Measurements from ENCODE around the gene LILRA5.
"Not testable (repeated sequence)": the region's sequence is repeated elsewhere in the genome, so short reads cannot be mapped to it uniquely, and the experiment has no call there.

LILRA5 gene

GRCh38 chr19:54299515-54299914 is 13.5 kb downstream of the LILRA5 start:
- DNase-seq: no peak

DNA sequence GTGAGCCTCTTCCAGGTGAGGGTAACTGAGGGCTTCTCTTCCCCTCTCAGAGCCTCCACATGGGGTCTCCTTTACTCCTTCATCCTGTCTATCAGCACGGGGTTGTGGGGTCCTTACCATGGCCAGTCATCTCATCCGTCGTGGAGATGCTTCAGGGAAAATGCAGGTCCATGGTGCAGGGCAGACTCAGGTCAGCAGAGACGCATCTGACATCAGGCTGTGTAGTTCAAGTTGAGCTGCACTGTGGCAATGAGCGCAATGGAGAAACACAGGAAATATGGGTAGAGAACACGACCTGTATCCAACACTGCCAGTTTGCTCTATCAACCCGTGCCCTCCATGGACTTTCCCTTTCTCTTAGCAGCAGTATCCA is 13.9 kb downstream of the LILRA5 start:
- DNase-seq: no peak

- no peak for DNase-seq
These were observed 14.4 kb downstream of the LILRA5 start for GRCh38 chr19:54298357-54299125.

DNA sequence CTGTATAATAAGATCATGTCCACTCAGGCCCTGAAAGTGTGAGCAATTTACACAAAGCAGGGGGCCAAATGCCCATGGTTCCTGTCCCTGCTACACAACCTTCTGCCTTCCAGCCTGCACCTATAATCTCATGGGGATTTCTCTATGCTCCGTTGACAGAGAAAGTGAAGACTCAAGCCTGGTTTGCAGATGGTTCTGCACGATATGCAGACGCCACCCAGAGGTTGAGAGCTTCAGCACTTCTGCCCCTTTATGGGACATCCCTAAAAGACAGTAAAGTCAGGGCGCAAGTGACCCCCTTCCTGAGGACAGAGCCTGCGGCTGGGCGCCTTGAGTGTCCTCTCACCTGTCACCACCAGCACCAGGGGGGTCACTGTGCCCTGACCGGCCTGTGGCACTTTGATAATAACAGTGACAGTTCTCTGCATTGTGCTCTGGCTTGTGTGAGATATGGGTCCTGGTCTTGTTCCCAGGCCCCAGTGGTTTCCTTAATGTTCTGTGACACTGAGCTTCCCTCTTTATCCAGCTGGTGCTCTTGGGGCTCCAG is 15.1 kb downstream of the LILRA5 start:
- no peak for DNase-seq

DNA sequence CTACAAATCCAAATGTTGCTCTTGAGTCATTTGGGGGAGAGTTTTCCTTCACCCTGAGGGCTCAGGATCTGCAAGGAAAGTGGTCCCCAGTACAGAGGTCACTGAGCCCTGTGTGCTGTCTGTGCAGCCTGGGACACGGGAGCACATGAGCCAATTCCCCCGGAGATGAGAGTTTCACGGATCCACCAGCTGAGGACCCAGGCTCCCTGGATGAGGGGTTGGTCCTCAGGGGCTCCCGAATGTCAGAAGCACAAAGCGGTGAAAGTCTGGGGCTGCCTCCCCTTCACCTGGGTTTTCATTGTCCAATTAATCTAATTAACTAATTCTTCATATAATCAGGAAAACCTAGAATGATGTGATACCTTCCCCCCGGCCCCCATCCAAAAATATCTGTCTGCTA is 18.4 kb downstream of the LILRA5 start:
- DNase-seq: no peak

DNA sequence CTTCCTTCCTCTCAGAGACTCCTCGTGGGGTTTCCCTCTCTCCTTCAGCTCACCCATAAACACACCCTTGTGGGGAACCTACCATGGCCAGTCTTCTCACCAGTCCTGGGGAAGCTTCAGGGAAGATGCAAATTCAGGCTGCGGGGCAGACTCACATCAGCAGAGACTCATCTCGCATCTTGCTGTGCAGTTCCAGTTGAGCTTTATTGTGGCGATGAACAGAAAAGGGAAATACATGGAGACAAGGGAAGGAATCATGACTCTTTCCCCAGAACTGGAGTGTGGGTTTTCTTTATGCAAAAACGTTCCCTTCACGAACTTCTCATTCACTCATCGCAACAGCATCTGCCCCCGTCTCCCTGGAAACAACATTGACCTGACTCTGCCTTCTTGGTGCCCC is 23.8 kb downstream of the LILRA5 start:
- DNase-seq: not testable (repeated sequence)

DNA sequence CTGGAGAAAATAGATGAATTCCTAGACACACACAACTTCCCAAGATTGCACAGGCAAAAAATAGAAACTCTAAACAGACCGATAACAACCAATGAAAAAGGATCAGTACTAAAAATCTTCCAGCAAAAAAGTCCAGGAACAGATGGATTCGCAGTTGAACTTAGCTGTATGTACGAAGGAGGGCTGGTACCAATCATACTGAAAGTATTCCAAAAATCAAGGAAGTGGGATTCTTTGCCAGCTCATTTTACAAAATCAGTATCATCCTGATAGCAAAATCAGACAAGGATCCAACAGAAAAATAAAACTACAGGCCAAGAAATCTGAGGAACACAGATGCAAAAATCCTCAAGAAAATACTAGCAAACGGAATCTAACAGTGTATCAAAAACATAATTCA is 25.5 kb downstream of the LILRA5 start:
- no peak for DNase-seq

DNA sequence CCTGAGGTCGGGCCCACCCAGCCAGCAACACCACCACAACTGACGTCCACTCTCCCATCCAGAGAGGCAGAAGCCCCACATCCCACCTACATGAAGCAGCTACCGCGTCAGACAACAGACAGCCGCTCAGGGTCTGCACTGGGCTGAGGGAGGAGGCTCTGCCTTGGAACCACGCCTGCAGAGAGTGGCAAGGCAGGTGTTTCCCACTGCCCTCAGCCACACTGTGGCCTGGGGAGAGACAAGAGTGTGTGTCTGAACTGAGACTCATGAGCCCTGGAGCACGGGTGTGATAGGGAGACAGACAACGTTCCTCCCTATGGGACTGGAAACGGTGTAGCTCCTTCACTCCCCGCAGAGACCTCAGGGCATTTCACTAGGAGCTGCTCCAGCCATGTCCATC is 26.7 kb downstream of the LILRA5 start:
- not testable (repeated sequence) for DNase-seq

DNA sequence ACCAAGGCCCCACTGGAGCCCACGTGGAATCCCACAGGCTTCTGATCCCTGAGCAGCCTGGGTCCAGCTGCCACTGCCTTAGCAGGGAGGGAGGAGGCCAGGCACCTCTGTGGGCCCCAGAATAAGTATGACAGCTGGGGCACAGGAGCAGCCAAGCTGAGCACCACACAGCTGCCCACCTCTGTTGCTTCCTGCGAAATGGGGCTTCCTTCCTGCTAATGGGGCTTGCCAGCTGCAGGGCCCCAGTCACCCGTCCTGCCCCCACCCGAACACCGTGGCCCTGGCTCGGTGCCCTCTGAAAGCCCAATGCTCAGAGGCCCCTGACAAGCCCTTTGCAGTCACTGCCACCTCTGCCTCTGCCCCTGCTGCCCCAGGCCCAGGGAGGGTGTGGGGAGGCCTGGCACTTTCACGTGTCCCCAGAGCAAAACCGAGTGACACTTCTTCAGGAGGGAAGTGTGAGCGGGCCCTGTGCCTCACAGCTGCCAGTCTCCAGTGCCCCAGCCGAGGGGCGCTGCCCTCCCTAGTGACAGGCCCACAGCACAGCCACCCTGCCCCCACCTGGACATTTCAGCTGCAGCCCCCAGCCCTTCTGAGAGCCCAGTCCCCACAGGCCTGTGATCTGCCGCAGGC is 27.4 kb downstream of the LILRA5 start:
- not testable (repeated sequence) for DNase-seq

GRCh38 chr19:54282686-54283470 is 30.1 kb downstream of the LILRA5 start:
- DNase-seq: no peak

DNA sequence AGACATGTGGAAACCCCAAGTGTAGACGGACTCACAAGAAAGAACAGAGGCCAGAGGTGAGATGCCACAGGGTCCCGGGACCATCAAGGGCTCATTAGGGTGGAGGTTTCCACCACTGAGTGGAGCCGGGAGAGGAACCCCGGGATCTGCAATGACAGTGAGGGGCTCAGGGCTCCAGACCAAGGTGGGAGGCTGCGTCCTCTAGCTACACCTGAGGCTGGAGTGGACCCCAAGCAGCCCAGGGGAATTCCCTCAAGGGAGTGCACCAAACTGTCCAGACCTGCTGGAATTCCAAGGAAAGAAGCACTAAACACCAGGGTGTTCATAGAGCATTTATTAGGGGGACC is 31.3 kb downstream of the LILRA5 start:
- DNase-seq: not testable (repeated sequence)

DNA sequence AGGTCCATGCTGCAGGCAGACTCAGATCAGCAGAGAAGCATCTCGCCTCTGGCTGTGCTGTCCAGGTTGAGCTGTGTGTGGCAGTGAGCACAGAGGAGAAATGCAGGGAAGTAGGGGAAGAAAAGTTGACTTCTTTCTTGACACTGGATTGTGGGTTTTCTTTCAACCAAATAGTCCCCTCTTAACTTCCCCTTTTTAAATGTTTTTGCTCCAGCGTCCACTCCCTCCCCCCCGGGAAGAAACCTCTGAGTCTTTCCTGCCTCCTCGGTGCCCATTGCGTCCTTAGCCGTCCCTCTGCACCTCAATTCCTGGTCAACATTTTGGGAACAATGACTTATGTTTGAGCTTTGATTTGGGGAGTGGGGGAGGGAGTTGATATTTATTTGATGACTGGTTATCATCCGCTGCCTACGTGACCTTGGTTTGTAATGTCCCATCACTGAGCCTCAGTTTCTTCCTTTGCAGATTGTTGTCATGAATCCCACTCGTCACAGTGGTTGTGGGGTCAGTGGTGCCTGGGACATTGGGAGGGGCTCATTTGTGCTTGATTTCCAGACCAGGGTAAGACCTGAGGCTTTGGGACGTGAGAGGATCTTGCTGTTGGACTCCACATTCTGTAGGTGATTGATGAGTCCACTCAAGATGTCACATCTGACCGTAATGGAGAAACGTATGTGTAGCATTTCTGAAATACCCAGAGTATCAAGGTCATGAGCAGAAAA is 31.8 kb downstream of the LILRA5 start, which contains the start of gene LILRB2:
LILRB2 (minus strand) TSS at position 104 of the 722 bp plus-strand sequence. CDS start 614 bp downstream, outside the sequence.
- no peak for DNase-seq

DNA sequence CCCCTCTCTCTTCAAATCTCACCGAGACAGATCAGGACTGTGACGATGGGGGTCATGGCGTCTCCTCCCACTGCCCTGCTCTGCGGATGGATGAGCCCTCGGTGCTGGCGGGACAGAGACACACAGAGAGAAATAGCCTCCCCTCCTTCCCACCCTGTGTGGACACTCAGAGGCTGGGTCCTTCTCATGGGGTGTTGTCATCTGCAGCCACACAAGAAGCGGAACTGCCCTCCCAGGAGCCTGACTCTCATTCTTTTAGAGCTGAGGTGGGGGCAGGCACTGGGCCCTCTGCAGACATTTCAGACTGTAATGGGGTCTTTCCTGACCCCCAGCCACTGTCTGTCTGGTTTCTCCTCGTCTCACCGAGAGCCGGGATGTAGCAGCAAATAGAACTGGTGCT is 32.5 kb downstream of the LILRA5 start:
- DNase-seq: not testable (repeated sequence)

GRCh38 chr19:54280025-54280424 is 32.9 kb downstream of the LILRA5 start:
- DNase-seq: not testable (repeated sequence)

DNA sequence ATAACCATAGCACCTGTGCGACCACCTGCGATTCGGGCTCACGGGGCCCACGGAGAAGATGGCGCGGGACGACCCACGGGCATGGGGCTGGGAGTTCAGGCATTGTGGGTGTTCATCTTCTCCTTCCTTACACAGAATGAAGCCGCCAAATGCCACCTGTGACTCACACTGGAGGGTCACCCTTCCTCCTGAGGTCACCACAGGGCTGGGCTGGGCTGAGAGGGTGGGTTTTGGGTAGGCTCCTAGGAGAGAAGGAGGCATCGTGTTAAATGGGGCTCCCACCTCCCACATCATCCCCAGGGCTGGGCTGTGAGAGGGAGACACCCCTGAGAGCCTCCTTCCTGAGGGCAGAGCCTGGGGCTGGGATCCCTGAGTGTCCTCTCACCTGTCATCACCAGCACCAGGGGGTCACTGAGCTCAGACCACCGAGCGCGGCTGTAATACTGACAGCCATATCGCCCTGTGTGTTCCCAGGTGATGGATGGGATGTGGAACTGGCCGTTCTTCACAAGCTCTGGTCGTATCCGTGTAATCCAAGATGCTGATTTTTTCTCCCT is 33.5 kb downstream of the LILRA5 start:
- DNase-seq: no peak

DNA sequence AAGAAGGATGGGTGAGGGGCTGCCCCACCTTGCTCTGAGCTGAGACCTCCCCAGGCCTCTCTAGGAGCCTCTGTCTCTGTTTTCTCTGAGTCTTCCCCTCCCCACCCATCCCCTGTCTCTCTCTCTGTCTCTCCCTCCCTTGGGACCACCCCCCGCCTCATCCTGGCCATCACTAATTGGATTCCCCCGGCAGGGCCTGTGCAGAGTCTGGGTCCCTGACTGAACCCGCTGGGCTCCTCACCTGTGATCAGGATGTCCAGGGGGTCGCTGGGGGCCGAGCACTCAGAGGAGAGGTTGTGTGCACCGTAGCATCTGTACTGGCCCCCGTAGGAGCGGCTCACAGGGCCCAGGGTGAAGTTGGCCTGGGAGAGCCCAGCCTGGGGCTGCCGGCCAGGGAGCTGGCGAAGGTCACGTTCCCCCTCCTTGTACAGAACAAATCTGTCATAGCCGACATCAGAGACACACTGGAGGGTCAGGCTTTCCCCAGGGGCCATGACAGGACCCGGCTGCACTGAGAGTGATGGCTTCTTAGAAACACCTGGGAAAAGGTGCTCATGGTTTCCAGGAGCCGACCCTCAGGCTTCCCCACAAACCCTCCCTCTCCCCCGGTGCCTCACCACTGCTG is 34.3 kb downstream of the LILRA5 start:
- DNase-seq: not testable (repeated sequence)

- not testable (repeated sequence) for DNase-seq
These were observed 34.9 kb downstream of the LILRA5 start for GRCh38 chr19:54278056-54278455.

DNA sequence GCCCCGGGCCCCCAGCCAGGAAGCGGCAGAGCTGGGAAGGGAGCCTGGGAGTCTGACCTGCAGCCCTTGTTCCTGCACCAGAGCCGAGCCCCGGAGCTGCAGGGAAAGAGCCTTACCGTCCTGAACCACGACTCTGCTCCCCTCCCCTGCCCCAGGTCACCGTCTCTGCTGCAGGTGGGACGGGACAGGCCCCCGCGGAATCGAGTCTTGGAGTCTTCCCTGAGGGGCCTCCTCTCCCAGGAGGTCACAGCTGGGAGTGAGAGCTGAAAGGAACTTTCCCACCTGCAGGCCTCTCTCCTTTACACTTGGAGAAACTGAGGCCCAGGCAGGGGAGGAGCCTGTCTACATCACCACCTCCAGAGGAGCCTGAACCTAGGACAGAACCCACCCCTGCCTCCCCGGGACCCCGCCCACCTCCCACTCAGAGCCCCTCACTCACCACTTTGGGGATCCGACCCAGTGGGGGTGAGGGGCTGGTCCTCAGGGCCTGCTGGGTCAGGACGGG is 35.8 kb downstream of the LILRA5 start:
- not testable (repeated sequence) for DNase-seq

DNA sequence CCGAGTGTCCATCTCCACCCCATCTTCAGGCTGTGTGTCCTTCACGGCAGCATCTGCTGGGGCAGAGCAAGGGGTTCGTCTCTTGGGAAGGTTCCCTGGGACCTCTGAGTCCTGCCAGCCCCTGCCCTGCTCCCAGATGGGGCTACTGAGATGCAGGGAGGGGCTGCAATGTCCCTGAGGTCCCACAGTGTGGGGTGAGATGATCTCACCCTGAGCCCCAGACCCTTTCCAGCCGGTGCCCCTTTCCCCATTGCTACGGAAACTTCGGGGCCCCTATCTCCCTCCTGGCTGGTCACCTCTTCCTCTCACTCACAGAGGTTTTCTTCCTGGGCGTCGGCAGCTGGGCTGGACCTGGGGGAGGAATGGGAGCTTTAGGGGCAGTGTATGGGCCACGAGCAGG is 37.0 kb downstream of the LILRA5 start:
- DNase-seq: no peak

GRCh38 chr19:54274516-54274915 is 38.5 kb downstream of the LILRA5 start:
- DNase-seq: not testable (repeated sequence)

DNA sequence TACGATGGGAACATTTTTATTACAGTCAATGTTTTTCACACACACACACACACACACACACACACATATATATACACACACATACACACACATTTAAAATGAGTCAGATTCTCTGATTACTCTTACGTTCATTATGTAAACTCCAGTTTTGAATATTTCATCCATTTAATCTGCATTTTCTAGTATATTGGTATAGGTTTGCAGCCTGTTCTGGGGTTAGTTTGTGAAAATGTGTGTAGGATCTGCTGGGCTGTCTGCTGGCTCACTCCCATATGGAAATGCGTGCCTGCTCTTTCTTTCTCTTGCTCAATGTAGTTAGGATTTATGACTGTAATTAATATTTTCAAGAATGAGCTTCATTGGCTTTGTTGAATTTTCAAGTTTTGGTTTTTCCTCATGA is 39.1 kb downstream of the LILRA5 start:
- no peak for DNase-seq

GRCh38 chr19:54272181-54272580 is 40.8 kb downstream of the LILRA5 start:
- not testable (repeated sequence) for DNase-seq
